Gastroesophageal sphincter (tissue), 4 donors: ENCODE data around the gene TRIP12. TPM values are rescaled to one million over a fixed set of nuclear protein-coding genes. Genes with fewer than 3 reads are reported as not detected.
"Not testable (repeated sequence)": the region's sequence is repeated elsewhere in the genome, so short reads cannot be mapped to it uniquely, and the experiment has no call there.

Experiments
- ATAC-seq: fragments of 150-250 bp; one replicate; pipeline ENCODE4 v1.9.1; 2016; ENCODE audit warnings: mild to moderate bottlenecking, moderate library complexity
- H3K27ac ChIP-seq, 4 donors: fragments of 200-600 bp; sonication (generic) in 3 of 4; 1 replicate in 3 of 4; 2 replicates in 1 of 4; pipeline ENCODE4 v1.5.1; 2016 to 2019
- H3K27me3 ChIP-seq: fragments of 200-600 bp; sonication (generic); one replicate; pipeline ENCODE4 v1.5.1; 2019
- H3K36me3 ChIP-seq, 2 donors: fragments of 200-600 bp; sonication (generic); one replicate each; pipeline ENCODE4 v1.5.1; 2019; ENCODE audit warnings: control low read depth in 1 of 2
- H3K4me1 ChIP-seq, 3 donors: fragments of 200-600 bp; sonication (generic); 1 replicate in 2 of 3; 2 replicates in 1 of 3; pipeline ENCODE4 v1.5.1; 2016 to 2019; ENCODE audit warnings: control low read depth in 2 of 3
- H3K4me3 ChIP-seq, 2 donors: fragments of 200-600 bp; sonication (generic); one replicate each; pipeline ENCODE4 v1.5.1; 2019; ENCODE audit warnings: mild to moderate bottlenecking in 1 of 2, moderate library complexity in 1 of 2
- H3K9me3 ChIP-seq, 3 donors: fragments of 200-600 bp; sonication (generic); one replicate each; pipeline ENCODE4 v1.5.1; 2017 to 2019; ENCODE audit warnings: control low read depth in 2 of 3
- CTCF ChIP-seq, 4 experiments: fragments of 200-600 bp in 2 of 4; fragments of 450-650 bp in 2 of 4; sonication (generic) in 1 of 4; IDR thresholded peaks; one replicate each; pipeline ENCODE4 v1.5.1; 2017 to 2019; ENCODE audit warnings: antibody characterized with exemption in 4 of 4, mild to moderate bottlenecking in 2 of 4, moderate library complexity in 2 of 4
- EP300 ChIP-seq: sonication (generic); formaldehyde crosslinking; IDR thresholded peaks from one replicate; pipeline ENCODE4 v1.6.1; 2017; ENCODE audit warnings: antibody characterized with exemption, mild to moderate bottlenecking
- POLR2A ChIP-seq, 2 donors: fragments of 450-650 bp; IDR thresholded peaks; one replicate each; pipeline ENCODE4 v1.6.1; 2017; ENCODE audit warnings: antibody characterized with exemption in 2 of 2, mild to moderate bottlenecking in 2 of 2, moderate library complexity in 1 of 2
- POLR2AphosphoS5 ChIP-seq: sonication (generic); formaldehyde crosslinking; IDR thresholded peaks from one replicate; pipeline ENCODE4 v1.6.1; 2017; ENCODE audit warnings: antibody characterized with exemption
- WGBS, 2 donors: methylation state at CpG; one replicate each; pipeline ENCODE4 v1.1.5; 2018; ENCODE audit warnings: low coverage in 1 of 2; 5-methylcytosine and 5-hydroxymethylcytosine counted together
- total RNA-seq, 4 donors: library from RNA; depleted of rRNA; stranded (reverse); fragments of >200 nt; gene quantifications; one replicate each; pipeline ENCODE4 v1.1.0, GENCODE V29; 2016

Gene TRIP12
- total RNA-seq, 4 donors from 2014 or later: 138 to 203 (median 185) TPM

- Histone ChIP-seq H3K27me3 (no peaks in the 10 kb centered on the region), H3K4me3 (no peak overlapping the region), H3K36me3 (peaks cover 4 to 81% of the 10 kb centered on the region in 2 donors), H3K27ac (no peak overlapping the region), H3K9me3 (no peaks in the 10 kb centered on the region), H3K4me1 (peaks cover 3 to 14% (median 4%) of the 10 kb centered on the region in 3 donors)
- no peak for ATAC-seq
- TF ChIP-seq EP300 (no peak), POLR2AphosphoS5 (no peak), CTCF (IDR thresholded peaks at IDR 0.05) (peak; percentile 45 to 71 (median 52)), POLR2A (IDR thresholded peaks at IDR 0.05) (no peak)
Measured at GRCh38 chr2:229800997-229801754, 120.6 kb downstream of the TRIP12 start.

GRCh38 chr2:229798446-229799155 lies 123.2 kb downstream of the TRIP12 start:
- Histone ChIP-seq H3K9me3 (no peaks in the 10 kb centered on the region), H3K27ac (peak overlapping the region in 1 of 4 donors; percentile 1), H3K36me3 (peaks cover 0 to 80% of the 10 kb centered on the region in 2 donors), H3K4me3 (no peak overlapping the region), H3K4me1 (peaks cover 3 to 14% (median 4%) of the 10 kb centered on the region in 3 donors), H3K27me3 (no peaks in the 10 kb centered on the region)
- no peak for ATAC-seq
- TF ChIP-seq CTCF (IDR thresholded peaks at IDR 0.05) (no peak), EP300 (no peak), POLR2A (IDR thresholded peaks at IDR 0.05) (no peak), POLR2AphosphoS5 (no peak)
- WGBS, 2 donors: 37 to 51% methylated on average over 5 of the region's 5 CpGs

- no peak overlapping the region for H3K4me3 ChIP-seq
- peaks cover 8 to 96% of the 10 kb centered on the region in 2 donors for H3K36me3 ChIP-seq
- no peak overlapping the region for H3K27ac ChIP-seq
- TF ChIP-seq CTCF (IDR thresholded peaks at IDR 0.05): no peak
- no peak for TF ChIP-seq POLR2AphosphoS5
- no peak for TF ChIP-seq EP300
- no peak for TF ChIP-seq POLR2A (IDR thresholded peaks at IDR 0.05)
- ATAC-seq: no peak
- peaks cover 0 to under 1% (median 0%) of the 10 kb centered on the region in 3 donors for H3K4me1 ChIP-seq
- H3K9me3 ChIP-seq: no peaks in the 10 kb centered on the region
- no peaks in the 10 kb centered on the region for H3K27me3 ChIP-seq
Measured at GRCh38 chr2:229795058-229795457, 126.8 kb downstream of the TRIP12 start.

GRCh38 chr2:229794636-229795035 lies 127.2 kb downstream of the TRIP12 start:
- H3K4me3 ChIP-seq: no peak overlapping the region
- ATAC-seq: no peak
- WGBS, 2 donors: 83 to 100% methylated on average over 1 of the region's 1 CpG
- no peaks in the 10 kb centered on the region for H3K27me3 ChIP-seq
- peaks cover 8 to 99% of the 10 kb centered on the region in 2 donors for H3K36me3 ChIP-seq
- no peak overlapping the region for H3K27ac ChIP-seq
- no peak for TF ChIP-seq POLR2A (IDR thresholded peaks at IDR 0.05)
- no peak for TF ChIP-seq CTCF (IDR thresholded peaks at IDR 0.05)
- no peak for TF ChIP-seq EP300
- no peak for TF ChIP-seq POLR2AphosphoS5
- H3K9me3 ChIP-seq: no peaks in the 10 kb centered on the region
- H3K4me1 ChIP-seq: no peaks in the 10 kb centered on the region

GRCh38 chr2:229786289-229786688 lies 135.5 kb downstream of the TRIP12 start:
- H3K36me3 ChIP-seq: peaks cover 11 to 87% of the 10 kb centered on the region in 2 donors
- H3K27ac ChIP-seq, H3K27me3 ChIP-seq, H3K4me3 ChIP-seq, H3K4me1 ChIP-seq, ATAC-seq, H3K9me3 ChIP-seq: not testable (repeated sequence)
- WGBS, 2 donors: 100% methylated on average over 1 to 6 of the region's 11 CpGs
